ENCODE measurements around the gene DIO2.

DIO2 gene

GRCh38 chr14:80211153-80212022 lies at the start of gene DIO2:
Gene DIO2, minus strand, starts transcription at chr14:80211504. Its CDS starts 32 bp downstream, at chr14:80211472.
- DNase-seq (ENCODE audit: low read depth in 2 of 2, low spot score in 1 of 2), result no peak

- no peak for DNase-seq (ENCODE audit: low read depth in 2 of 2, low spot score in 1 of 2)
Observed at GRCh38 chr14:80260645-80261044, 49.3 kb upstream of the DIO2 start.

GRCh38 chr14:80239631-80240030 lies 28.3 kb upstream of the DIO2 start:
- no peak for DNase-seq (ENCODE audit: low read depth in 2 of 2, low spot score in 1 of 2)

GRCh38 chr14:80237143-80237542 lies 25.8 kb upstream of the DIO2 start:
- no peak for DNase-seq (ENCODE audit: low read depth in 2 of 2, low spot score in 1 of 2)

GRCh38 chr14:80233470-80234089 lies 22.3 kb upstream of the DIO2 start:
- no peak for DNase-seq (ENCODE audit: low read depth in 2 of 2, low spot score in 1 of 2)

GRCh38 chr14:80231702-80232101 lies 20.4 kb upstream of the DIO2 start:
- DNase-seq (ENCODE audit: low read depth in 2 of 2, low spot score in 1 of 2), result no peak

- DNase-seq (ENCODE audit: low read depth in 2 of 2, low spot score in 1 of 2), result no peak
Observed at GRCh38 chr14:80223696-80224465, 12.6 kb upstream of the DIO2 start.

- no peak for DNase-seq (ENCODE audit: low read depth in 2 of 2, low spot score in 1 of 2)
Observed at GRCh38 chr14:80216818-80217217, 5.5 kb upstream of the DIO2 start.

GRCh38 chr14:80215756-80216581 lies 4.7 kb upstream of the DIO2 start:
- DNase-seq (ENCODE audit: low read depth in 2 of 2, low spot score in 1 of 2), result no peak

GRCh38 chr14:80215081-80215480 lies 3.8 kb upstream of the DIO2 start:
- no peak for DNase-seq (ENCODE audit: low read depth in 2 of 2, low spot score in 1 of 2)

GRCh38 chr14:80213602-80214001 lies 2.3 kb upstream of the DIO2 start:
- no peak for DNase-seq (ENCODE audit: low read depth in 2 of 2, low spot score in 1 of 2)

GRCh38 chr14:80212023-80212397 lies 706 bp upstream of the DIO2 start:
- DNase-seq (ENCODE audit: low read depth in 2 of 2, low spot score in 1 of 2), result no peak

- DNase-seq (ENCODE audit: low read depth in 2 of 2, low spot score in 1 of 2), result no peak
Observed at GRCh38 chr14:80208461-80208860, 2.8 kb downstream of the DIO2 start.

GRCh38 chr14:80206351-80207080 lies 4.8 kb downstream of the DIO2 start:
- no peak for DNase-seq (ENCODE audit: low read depth in 2 of 2, low spot score in 1 of 2)

GRCh38 chr14:80202888-80203562 lies 8.3 kb downstream of the DIO2 start:
- DNase-seq (ENCODE audit: low read depth in 2 of 2, low spot score in 1 of 2), result no peak

- DNase-seq (ENCODE audit: low read depth in 2 of 2, low spot score in 1 of 2), result no peak
Observed at GRCh38 chr14:80200093-80200492, 11.2 kb downstream of the DIO2 start.

GRCh38 chr14:80188571-80188970 lies 22.7 kb downstream of the DIO2 start:
- no peak for DNase-seq (ENCODE audit: low read depth in 2 of 2, low spot score in 1 of 2)

- DNase-seq (ENCODE audit: low read depth in 2 of 2, low spot score in 1 of 2), result no peak
Observed at GRCh38 chr14:80186301-80186800, 25.0 kb downstream of the DIO2 start.

GRCh38 chr14:80176893-80177292 lies 34.4 kb downstream of the DIO2 start:
- DNase-seq (ENCODE audit: low read depth in 2 of 2, low spot score in 1 of 2), result no peak

Measured in stimulated activated CD8-positive, alpha-beta memory T cell treated with anti-CD3 and anti-CD28 coated beads, Interleukin-4, amount 100 ng/mL, for 4 hours (primary cell).